Sigmoid colon (tissue), 3 donors: ENCODE measurements around the gene RNF6.

Experiments used
- POLR2A ChIP-seq, 2 donors: fragments of 450-650 bp; IDR thresholded peaks; one replicate each; pipeline ENCODE4 v1.6.1; 2016; ENCODE audit warnings: antibody characterized with exemption in 2 of 2, mild to moderate bottlenecking in 2 of 2, moderate library complexity in 2 of 2
- TF ChIP-seq, protein P1 (sequence below), 4 experiments: fragments of 450-650 bp in 3 of 4; fragments of 200-600 bp in 1 of 4; IDR thresholded peaks; one replicate each; pipeline ENCODE4 v1.5.1; 2016 to 2019; ENCODE audit warnings: antibody characterized with exemption in 4 of 4, mild to moderate bottlenecking in 3 of 4, moderate library complexity in 2 of 4

DNA sequence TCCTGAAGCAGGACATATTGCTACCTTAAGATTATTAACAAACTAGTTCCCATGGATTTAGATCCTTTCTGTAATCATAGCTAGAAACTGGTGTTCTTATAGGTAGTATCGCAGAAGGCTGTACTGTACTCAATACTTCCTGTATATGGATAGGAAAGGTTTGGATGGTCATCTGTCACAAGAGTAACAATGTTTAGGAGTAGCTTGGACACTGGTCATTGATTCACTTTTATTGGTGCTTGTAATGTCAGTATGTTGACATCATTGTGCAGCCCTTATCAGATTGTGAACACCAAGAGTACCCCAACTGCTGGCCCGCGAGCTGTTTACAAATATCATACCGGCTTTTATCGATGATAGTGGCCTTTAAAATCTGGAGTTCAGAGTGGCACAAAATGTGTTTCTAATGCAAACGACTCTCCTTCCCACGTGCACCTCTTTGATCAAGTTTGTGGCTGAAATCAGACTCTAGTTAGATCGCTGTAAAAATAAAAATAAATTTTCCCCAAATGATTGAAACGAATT, 31.2 kb upstream of the RNF6 start:
- TF ChIP-seq, protein P1, sequence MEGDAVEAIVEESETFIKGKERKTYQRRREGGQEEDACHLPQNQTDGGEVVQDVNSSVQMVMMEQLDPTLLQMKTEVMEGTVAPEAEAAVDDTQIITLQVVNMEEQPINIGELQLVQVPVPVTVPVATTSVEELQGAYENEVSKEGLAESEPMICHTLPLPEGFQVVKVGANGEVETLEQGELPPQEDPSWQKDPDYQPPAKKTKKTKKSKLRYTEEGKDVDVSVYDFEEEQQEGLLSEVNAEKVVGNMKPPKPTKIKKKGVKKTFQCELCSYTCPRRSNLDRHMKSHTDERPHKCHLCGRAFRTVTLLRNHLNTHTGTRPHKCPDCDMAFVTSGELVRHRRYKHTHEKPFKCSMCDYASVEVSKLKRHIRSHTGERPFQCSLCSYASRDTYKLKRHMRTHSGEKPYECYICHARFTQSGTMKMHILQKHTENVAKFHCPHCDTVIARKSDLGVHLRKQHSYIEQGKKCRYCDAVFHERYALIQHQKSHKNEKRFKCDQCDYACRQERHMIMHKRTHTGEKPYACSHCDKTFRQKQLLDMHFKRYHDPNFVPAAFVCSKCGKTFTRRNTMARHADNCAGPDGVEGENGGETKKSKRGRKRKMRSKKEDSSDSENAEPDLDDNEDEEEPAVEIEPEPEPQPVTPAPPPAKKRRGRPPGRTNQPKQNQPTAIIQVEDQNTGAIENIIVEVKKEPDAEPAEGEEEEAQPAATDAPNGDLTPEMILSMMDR (IDR thresholded peaks at IDR 0.05), result no peak
- TF ChIP-seq POLR2A (IDR thresholded peaks at IDR 0.05), result no peak
